A549 (cell line): Measurements from ENCODE around the gene TCF20.

ENCODE experiments used
- CTCF ChIP-seq: fragments of >200 bp; sonication (Bioruptor Twin); formaldehyde crosslinking; IDR thresholded peaks from 3 replicates; pipeline ENCODE4 v1.5.1; 2016
- ESRRA ChIP-seq: fragments of 150-350 bp; IDR thresholded peaks from 2 replicates; pipeline ENCODE4 v1.6.1; 2014; ENCODE audit warnings: mild to moderate bottlenecking, low read length, borderline replicate concordance
- HOXA7 ChIP-seq: fragments of 250-450 bp; sonication (Bioruptor Pico); IDR thresholded peaks from 2 replicates; pipeline ENCODE4 v1.5.0; 2020; ENCODE audit warnings: mild to moderate bottlenecking, moderate library complexity
- JUN ChIP-seq, 2 experiments: fragments of >200 bp; sonication (Bioruptor Twin); formaldehyde crosslinking; IDR thresholded peaks; 2 replicates in 1 of 2; 3 replicates in 1 of 2; pipeline ENCODE4 v1.6.1; 2016 to 2017
- MAZ ChIP-seq: fragments of 150-350 bp; IDR thresholded peaks from 2 replicates; pipeline ENCODE4 v1.6.1; 2014; ENCODE audit warnings: antibody characterized with exemption, low read depth, low read length, borderline replicate concordance
- NFE2L2 ChIP-seq: fragments of 150-350 bp; conservative IDR thresholded peaks from 2 replicates; pipeline ENCODE4 v1.6.1; 2014; ENCODE audit warnings: low read length
- POLR2A ChIP-seq: IDR thresholded peaks from 2 replicates; pipeline ENCODE4 v1.6.1; 2012; ENCODE audit warnings: mild to moderate bottlenecking, low read length
- RARB ChIP-seq: fragments of 250-450 bp; sonication (Bioruptor Pico); IDR thresholded peaks from 2 replicates; pipeline ENCODE4 v1.8.0; 2021; ENCODE audit warnings: mild to moderate bottlenecking, moderate library complexity
- RCOR1 ChIP-seq: fragments of 150-350 bp; IDR thresholded peaks from 2 replicates; pipeline ENCODE4 v1.6.1; 2014; ENCODE audit warnings: antibody characterized with exemption, low read length, low read depth
- REST ChIP-seq: fragments of 200-600 bp; sonication (generic); IDR thresholded peaks from 2 replicates; pipeline ENCODE4 v1.6.1; 2016; ENCODE audit warnings: antibody characterized with exemption, mild to moderate bottlenecking, moderate library complexity
- SMC3 ChIP-seq: fragments of >200 bp; sonication (Bioruptor Twin); formaldehyde crosslinking; IDR thresholded peaks from 3 replicates; pipeline ENCODE4 v1.6.1; 2018; ENCODE audit warnings: inconsistent platforms
- ZFP36 ChIP-seq: fragments of 450-650 bp; IDR thresholded peaks from 2 replicates; pipeline ENCODE4 v1.6.1; 2014; ENCODE audit warnings: borderline replicate concordance; ENCODE audit not compliant: partially characterized antibody
- TF ChIP-seq, protein P1 (sequence below): IDR thresholded peaks from 2 replicates; pipeline ENCODE4 v1.6.1; 2012
- TF ChIP-seq, protein P2 (sequence below): fragments of 450-650 bp; IDR thresholded peaks from 2 replicates; pipeline ENCODE4 v1.6.1; 2014; ENCODE audit warnings: antibody characterized with exemption

GRCh38 chr22:42269432-42270175 lies 849 bp downstream of the TCF20 start:
- TF ChIP-seq CTCF (no peak), JUN (IDR thresholded peaks at IDR 0.05) (no peak), SMC3 (no peak), POLR2A (peak; percentile 34), REST (no peak), NFE2L2 (no peak), RARB (CRISPR knock-in tag) (no peak), MAZ (no peak), ZFP36 (no peak), HOXA7 (CRISPR knock-in tag) (no peak), ESRRA (no peak), RCOR1 (no peak)
- TF ChIP-seq, protein P1, sequence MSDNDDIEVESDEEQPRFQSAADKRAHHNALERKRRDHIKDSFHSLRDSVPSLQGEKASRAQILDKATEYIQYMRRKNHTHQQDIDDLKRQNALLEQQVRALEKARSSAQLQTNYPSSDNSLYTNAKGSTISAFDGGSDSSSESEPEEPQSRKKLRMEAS, result peak; percentile 82
- TF ChIP-seq, protein P2, sequence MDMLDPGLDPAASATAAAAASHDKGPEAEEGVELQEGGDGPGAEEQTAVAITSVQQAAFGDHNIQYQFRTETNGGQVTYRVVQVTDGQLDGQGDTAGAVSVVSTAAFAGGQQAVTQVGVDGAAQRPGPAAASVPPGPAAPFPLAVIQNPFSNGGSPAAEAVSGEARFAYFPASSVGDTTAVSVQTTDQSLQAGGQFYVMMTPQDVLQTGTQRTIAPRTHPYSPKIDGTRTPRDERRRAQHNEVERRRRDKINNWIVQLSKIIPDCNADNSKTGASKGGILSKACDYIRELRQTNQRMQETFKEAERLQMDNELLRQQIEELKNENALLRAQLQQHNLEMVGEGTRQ, result no peak
